ENCODE results near the gene CPT1B.

The CPT1B gene

DNA sequence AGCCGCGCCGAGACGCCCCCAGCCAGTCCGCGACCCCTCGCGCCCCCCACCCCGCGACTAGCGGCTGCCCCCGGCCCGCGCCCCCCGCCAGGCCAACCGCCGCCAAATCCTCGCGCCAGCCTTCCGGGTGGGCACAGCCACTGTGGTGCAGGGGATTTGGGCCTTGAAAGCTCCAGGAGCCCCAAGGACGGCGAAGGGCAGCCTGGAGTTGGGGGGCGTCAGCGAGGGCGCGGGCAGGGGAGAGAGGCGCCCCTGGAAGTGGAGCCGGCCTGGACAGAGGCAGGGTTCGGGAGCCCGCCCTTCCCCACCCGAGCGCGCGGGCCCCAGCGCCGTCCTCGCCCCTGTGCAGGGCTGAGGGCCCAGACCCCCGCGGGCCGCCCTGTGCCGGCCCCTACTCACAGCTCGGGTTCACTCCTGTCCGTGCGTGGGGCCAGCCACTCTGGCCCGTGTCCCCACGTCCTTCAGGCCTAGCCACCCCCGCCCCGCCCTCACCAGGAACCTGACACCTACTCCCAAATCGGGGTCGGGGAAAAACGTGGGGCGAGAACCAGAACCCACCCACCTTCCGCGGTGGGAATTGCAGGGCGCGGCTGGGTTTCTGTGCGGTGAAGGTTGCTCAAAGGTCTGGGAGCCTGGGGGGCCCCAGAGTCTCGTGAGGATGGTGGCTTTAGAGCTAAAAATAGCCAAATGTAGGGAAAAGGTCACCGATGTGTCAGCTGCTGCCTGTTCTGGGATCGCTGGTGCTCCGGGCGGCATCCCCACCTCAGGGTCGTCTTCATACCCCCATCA lies at the start of gene CPT1B:
CPT1B (minus strand) TSS at position 441 of the 789 bp plus-strand sequence. CDS start 512 bp downstream, outside the sequence.
- TF ChIP-seq CTCF (IDR thresholded peaks at IDR 0.05; ENCODE audit: low read length, missing control alignments), result no peak
- no peak for DNase-seq (ENCODE audit: low read depth)
- H3K4me3 ChIP-seq (replicated peaks; ENCODE audit: low read depth, low read length), result no peak within 1 kb of the TSS

- DNase-seq (ENCODE audit: low read depth), result no peak
- no peak for TF ChIP-seq CTCF (IDR thresholded peaks at IDR 0.05; ENCODE audit: low read length, missing control alignments)
- H3K4me3 ChIP-seq (replicated peaks; ENCODE audit: low read depth, low read length), result peak overlapping the region; percentile 89
Measured at GRCh38 chr22:50626850-50627641, 48.8 kb upstream of the CPT1B start.

GRCh38 chr22:50626314-50626849 lies 48.2 kb upstream of the CPT1B start:
- no peak for DNase-seq (ENCODE audit: low read depth)
- no peak overlapping the region for H3K4me3 ChIP-seq (replicated peaks; ENCODE audit: low read depth, low read length)
- TF ChIP-seq CTCF (IDR thresholded peaks at IDR 0.05; ENCODE audit: low read length, missing control alignments), result no peak

DNA sequence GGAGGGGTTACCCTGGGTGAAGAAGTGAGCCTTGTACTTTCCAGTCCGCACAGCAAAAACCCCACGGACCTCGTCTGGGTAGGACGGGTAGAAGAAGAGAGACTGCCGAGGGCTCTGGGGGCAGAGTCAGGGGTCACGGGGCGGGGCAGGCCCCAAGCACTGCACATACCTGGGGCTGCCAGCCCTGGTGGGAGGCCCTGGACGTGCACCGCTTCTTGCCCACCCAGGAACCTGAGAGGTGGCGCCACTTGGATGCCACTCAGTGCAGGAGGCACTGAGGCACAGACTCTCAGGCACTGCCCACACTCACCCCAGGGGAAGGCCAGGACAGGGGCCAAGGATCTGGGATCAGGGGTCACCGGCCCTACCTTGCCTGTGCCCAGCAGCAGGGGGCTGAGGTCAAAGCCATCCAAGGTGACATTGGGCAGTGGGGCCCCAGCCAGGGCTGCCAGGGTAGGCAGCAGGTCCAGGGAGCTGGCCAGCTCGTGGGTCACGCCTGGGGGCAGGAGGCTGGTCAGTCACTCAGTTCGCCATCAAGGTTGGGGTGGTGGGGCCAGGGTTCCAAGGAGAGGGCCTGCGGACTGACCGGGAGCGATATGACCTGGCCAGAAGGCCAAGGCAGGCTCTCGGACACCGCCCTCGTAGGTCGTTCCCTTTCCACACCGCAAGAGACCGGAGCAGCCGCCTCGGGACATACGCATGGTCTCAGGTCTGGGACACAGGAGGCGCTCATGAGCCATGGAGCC lies 47.5 kb upstream of the CPT1B start:
- TF ChIP-seq CTCF (IDR thresholded peaks at IDR 0.05; ENCODE audit: low read length, missing control alignments), result no peak
- DNase-seq (ENCODE audit: low read depth), result no peak
- H3K4me3 ChIP-seq (replicated peaks; ENCODE audit: low read depth, low read length), result no peak overlapping the region

DNA sequence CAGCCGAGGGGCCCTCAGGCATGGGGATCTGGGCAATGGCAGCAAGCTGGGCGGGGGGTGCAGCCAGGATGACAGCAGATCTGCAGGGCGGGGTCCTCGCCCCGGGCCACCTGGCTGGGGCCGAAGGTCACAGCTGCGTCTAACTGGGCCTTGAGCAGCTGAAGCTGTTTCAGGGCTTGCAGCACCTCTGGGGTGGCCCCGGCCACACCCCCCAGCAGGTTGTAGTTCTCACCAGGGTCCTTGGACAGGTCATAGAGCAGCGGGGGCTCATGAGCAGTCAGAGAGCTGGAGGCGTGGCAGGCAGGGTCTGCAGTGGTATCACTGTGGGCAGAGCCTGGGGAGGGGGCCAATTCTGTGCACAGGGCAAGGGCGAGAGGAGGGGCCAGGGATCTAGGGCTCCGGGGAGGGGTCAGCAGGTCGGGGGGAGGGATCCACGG lies 46.9 kb upstream of the CPT1B start:
- H3K4me3 ChIP-seq (replicated peaks; ENCODE audit: low read depth, low read length), result no peak overlapping the region
- DNase-seq (ENCODE audit: low read depth), result no peak
- no peak for TF ChIP-seq CTCF (IDR thresholded peaks at IDR 0.05; ENCODE audit: low read length, missing control alignments)

- no peak for DNase-seq (ENCODE audit: low read depth)
- H3K4me3 ChIP-seq (replicated peaks; ENCODE audit: low read depth, low read length), result no peak overlapping the region
- TF ChIP-seq CTCF (IDR thresholded peaks at IDR 0.05; ENCODE audit: low read length, missing control alignments), result no peak
Measured at GRCh38 chr22:50624347-50625130, 46.3 kb upstream of the CPT1B start.

All from fibroblast of pulmonary artery (primary cell).